HG03457 (cell line): Measurements from ENCODE around the gene SLC22A23.

ENCODE experiments used
- ATAC-seq: cut with Tn5 transposase; IDR thresholded peaks from one replicate; pipeline ENCODE4 v1.9.1; 2021; ENCODE audit warnings: moderate number of reproducible peaks; ENCODE audit not compliant: unreplicated experiment

Gene SLC22A23

DNA sequence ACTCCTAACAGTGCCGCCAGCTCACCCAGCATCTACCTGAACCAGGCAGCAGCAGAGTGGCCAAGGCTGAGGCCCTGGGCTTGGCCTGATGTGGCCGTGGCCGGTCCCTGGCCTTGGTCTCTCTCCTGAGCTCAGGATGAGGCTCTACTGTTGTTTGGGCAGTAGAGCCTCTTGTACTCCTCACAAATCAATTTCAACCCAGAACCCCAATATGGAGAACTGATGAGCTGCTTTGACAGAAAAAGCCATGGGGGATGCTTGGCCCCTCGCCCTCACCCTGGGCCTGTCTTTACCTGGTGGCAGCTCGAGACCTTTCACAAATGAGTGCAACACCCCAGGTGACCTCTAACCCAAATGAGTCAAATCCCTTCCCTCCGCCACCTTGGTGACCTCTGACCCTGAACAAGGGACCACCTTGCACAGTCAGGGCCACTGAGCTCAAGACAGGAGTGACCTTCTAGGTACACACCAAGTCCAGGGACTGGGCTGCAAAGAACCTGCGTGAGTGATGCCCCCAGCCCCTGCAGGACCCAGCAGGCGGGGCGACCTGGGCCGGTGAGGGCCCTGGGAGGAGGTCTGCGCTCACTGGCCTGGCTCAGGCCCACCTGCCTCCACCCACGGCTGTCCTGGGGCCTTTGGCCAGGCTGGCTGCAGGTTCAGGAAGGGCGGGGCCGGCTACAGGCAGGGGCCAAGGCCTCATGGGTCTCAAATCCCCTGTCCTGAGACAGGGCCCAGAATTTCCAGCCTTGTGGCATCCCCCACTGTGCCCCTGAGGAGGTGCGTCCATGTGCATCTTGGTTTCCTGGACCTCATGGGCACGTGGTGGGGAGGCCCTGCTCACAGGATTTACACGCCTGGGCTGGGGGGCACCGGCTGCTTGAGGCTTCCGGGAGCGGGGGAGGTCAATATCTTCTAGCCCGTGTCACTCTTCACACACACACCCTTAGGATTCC lies 167.9 kb downstream of the SLC22A23 start:
- ATAC-seq = no peak

DNA sequence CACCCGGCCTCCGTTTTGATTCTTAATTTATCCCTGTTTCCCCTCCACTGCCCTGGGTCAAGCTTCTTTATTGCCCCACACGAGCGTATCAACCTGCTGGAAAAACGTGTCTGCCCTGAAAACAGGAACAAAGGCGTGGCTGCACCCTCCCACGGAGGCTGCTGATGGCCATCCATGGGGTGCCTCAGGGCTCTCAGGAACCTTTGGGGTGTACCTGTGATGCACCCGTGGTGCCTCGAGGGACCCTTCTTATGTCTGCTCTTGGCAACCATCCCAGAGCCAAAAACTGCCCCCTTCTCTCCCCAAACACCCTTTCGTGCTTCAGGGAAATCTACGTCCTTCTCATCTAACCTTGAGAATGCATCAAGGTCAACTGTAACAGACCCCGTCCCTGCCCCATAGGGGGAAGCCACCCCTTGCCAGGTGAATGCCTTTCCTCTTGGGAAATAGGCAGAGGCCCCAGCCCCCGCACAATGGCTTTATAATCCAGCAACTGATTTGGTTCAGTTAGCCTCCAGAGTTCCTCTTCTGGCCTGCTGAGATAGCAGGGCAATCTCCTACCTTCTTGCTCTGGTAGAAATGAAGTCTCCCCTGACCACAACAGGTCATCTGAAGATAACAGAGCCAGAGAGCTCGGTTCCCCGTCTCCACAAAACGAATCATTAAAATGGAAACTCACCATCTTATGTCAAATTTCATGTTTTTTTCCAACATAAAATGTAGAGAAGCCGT lies 168.7 kb downstream of the SLC22A23 start:
- ATAC-seq = no peak

DNA sequence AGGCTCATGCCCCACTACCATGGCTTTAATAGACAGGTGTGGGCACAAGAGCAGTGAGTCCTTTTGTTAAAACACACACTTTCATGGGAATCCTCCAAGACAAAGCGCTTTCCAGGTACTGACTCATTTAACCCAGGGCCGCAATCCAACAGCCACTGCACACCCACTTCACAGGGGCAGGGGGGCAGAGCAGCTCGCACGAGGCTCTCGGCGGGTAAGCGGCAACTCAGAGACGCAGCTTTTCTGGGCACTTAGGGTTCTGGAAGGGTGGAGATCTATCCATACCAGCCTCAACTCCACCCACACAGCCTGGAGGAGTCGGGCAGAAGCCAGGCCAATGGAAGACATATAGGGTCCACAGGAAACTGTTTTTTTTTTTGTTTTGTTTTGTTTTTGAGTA lies 169.5 kb downstream of the SLC22A23 start:
- no peak for ATAC-seq

DNA sequence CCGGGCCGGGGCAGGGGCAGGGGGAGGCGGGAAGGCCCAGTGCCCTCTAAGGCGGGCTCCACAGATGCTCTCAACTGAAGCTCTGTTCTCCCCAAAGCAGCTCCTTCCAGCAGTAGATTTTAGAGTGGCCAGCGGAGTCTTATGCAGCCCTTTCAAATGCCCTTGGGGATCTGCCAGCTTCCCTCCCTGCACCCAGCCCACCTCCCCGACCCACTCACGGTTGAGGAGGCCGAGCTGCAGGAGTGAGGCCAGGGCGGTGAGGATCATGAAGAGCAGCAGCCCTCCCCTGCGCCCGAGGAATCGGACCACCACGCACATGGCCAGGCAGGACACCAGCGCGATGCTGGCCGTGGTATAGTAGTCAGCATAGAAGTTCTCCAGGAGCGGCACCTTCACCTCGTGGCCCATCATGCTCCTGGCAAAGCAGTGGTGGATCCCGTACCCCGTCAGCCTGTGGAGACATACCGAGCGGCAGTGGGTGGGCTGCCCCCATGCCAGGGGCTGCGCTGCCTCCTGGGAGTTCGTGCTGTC lies 170.1 kb downstream of the SLC22A23 start:
- no peak for ATAC-seq

DNA sequence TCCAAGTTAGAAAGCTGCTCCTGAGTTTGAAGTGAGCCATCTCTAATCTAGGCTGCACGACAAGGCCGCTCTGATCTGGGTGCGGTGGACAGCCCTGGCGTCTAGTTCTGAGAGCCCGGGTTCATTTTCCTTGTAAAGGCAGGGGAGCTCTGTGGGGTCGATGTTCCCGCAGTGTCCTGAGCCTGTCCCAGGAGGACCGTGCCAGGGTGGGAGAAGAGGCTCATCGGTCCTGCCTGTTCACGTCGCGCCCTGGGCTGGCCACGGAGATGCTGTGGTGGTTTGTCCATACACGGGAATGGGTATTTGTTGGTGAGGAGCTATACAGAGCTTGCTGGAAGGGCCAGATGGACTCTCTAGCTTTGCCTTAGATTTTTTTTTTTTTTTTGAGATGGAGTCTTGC lies 171.1 kb downstream of the SLC22A23 start:
- no peak for ATAC-seq

DNA sequence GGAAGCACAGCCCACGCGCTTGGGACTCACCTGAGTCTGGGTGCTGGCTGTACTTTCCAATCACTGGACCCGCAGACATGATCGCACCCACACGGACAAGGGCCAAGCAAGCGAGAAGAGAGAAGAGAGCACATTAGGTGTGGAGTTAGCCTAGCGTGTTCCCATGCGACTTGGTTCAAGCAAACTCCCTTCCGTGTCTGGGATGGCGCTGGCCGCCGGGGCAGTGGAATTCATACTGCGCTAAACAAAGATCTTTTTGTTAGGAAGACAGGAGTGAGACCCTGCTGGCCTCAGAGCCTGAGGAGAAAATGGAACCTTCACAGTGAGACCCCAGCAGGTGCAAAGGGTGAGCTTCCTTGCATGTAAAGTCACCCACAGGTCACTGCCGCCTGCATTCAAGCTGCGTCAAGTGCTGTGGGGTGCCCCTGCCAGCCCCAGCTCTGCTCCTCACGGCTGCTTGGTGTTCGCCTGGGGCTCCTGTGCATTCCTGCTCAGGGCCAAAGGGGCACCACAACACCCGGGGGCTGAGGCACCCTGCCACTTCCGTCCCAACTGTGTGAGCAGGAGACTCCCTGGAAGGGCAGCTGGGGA lies 171.7 kb downstream of the SLC22A23 start:
- no peak for ATAC-seq

DNA sequence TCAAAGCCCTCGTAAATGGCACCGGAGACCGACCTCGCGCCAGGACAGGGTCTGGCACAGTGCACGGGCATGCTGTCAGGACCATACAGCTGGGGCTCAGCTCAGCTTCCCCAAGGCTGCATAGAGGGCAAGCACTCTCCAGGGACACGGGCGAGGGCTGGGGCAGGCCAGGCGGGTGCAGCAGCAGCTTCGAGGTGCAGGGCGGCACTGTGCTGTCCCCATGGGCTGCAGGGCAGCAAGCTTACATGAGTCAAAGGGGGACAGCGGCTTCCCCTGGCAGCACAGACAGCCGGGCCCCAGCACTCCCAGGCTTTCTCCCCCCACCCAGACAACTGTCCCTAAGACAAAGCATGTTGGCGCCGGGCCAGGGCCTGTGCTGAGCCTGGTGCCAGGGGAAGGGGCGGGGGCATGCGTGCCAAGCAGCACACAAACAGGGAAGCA lies 172.4 kb downstream of the SLC22A23 start:
- ATAC-seq = no peak

DNA sequence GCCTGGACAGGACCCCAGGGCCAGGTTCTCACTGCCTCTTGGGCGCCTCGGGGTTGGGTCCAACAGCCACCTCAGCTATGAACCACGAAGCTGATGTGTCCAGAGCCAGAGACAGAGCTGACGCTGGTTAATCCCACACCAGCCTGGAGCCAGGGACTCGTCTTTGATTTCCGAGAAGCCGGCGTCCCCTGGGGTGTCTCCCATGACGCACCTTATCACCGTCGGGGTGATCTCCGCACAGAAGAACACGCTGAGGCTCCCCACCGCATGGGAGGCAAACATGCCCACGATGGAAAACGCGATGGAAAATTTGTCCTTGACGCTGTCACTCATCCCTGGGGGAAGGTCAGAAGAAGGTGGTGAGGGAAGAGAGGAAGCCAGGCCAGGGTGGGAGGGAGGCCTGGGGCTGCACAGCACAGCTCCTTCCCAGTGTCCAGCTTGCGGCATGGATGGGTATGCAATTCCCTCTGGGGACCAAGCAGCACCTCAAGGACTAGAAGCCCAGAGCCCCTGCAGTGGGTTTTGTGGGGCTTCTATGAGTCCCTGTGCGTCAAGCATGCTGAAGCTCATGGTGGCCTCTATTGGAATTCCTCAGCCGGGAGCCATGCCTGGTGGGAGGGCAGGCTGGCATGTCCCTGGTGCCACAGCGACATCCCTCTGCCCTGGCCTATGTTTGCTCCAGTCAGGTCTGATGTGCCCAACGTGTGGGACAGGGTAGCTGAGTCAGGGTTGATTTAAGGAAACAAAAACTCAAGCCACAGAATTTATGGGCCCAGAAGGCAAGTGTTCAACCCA lies 173.0 kb downstream of the SLC22A23 start:
- ATAC-seq = no peak

DNA sequence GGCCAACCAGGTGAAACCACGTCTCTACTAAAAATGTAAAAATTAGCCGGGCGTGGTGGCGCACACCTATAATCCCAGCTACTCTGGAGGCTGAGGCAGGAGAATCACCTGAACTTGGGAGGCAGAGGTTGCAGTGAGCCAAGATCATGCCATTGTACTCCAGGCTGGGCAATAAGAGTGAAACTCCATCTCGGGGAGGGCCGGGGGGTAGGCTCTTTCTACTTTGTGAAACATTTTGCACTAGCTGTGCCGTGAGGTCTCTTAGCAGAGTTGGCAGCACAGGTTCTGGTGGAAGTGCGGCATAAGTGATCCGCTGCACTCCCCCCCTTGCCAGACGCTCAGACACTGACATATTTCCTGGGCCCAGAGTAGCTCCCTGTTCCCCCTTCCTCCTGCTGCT lies 173.6 kb downstream of the SLC22A23 start:
- ATAC-seq = no peak

DNA sequence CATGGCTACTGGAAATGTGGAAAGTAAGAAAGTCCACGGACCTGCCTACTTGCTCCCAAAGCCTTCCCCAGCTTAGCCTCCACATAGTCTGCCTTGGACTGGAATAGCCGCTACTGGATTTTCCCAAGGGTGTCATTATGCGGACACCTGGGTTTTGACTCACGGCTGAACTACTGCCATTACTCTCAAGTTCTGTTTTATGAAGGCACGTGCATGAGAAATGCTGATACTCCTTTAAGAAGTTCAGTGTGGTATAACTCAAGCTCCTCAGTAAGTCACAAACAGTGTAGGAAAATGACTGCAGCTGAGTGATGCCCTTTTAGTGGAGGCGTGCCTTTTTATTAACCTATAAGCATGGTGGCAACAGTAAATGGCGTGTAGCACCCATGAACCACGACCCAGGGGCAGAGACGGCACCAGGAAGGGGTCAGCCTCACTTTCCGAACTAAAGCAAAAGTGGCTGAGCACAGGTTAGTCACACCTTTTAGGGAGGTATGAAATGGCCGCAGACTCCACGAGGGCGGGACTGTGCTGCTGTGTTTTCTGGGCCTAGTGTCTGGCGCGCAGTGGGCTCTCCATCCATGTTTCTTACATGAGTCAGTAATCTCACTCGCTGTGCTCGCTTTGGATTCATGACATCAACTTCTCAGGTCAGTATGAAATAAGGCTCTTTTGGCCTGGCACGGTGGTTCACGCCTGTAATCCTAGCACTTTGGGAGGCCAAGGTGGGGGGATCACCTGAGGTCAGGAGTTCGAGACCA lies 174.2 kb downstream of the SLC22A23 start:
- ATAC-seq = no peak

DNA sequence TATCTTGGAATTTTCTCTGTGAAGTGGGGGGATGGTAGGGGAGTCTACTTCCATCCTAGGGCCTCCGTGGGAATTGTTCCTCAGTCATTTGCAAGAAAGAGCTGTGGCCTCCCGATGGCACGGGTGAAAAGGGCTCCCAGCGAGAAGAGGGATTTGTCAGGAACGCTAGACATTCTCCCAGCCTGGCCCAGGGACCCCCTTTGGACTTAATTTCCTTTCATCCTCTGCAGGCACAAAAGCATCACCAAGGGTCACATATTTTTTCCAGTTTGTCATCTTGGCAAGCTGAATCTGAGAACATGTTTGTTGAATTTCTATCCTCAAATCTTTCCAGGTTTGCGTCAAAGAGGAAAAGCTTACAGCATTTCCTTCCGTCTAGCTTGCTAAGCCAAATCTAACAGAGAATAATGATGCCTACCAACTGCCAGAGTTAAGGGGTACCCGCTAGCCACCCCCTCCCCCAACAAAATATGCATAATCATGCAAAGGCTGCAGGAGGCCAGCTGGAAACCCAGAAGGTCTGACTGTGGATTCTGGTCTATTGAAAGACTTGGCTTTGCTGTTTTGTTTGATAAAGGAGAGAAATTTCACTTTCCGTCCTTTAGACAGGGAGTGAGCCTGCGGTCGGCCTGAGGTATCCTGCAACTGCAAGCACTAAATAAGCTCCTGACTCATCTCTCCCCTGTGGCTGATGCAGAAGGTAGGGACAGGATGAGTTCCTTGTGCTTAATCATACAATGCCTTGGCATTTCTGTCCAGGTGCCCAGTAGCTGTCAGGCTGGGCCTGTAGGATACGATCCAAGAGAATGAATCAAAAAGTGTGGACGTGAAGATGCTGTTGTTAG lies 175.0 kb downstream of the SLC22A23 start:
- ATAC-seq = no peak

DNA sequence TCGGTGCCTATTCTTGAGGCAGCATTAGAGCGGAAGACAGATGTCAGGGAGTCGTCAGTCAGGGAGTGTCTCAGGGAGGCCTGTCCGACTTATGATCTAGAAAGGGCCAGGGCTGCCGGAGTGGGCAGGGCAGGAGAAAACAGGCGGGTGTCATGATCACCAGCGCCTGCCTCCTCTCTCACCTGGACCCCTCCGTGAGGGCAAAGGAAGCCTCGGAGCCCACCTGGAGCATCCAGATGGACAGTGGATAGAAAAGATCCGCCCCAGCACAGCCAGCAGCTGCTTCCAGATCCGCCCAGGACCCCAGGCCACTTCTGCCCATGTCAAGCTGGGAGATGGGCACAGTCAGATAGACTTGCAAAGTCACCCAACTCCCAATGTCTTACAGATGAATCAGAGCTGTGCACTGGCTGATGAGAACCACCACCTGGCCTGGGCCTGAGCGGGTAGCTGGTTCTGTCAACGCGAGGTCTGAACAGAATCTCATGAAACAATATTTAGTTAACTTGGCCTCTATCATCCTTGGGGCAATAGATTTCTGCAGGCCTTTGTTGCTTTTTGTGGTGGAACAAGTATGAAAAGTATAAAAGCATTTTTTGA lies 175.9 kb downstream of the SLC22A23 start:
- no peak for ATAC-seq

DNA sequence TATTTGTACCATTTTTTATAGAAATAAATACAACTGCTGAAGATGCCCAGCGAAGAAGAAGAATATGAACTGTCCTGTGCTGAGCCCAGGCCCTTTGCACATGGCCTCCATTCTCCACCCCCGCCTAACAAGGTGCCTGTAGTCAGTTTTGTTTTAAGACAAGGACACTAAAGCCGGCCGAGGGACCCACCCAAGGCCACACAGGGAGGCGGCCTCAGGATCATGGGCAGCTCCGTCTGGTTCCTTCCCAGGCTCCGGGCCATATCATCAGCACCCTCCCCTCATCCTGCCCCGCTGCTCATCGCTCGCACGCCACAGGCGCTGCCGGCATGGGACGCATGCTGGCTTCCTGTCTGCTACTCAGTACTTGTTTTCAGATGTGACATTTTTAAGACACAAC lies 176.8 kb downstream of the SLC22A23 start:
- ATAC-seq = no peak

DNA sequence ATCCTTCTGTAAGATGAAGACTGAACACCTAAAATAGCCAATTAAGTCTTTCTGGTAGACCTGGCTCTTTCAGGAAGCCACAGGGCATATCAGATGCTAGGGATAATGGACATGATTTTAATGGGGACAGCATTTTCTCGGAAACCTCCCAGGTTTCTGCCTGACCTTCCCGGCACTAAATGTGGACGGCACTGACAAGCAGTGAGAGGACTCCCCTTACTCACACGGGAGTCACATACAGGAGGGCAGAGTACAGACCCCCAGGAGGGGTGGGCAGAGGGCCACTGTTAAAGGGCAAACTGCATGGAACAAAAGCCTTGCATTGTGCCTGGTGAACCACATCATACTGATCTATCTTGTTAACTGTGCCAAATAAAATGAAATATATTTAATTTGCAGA lies 178.2 kb downstream of the SLC22A23 start:
- ATAC-seq = no peak

DNA sequence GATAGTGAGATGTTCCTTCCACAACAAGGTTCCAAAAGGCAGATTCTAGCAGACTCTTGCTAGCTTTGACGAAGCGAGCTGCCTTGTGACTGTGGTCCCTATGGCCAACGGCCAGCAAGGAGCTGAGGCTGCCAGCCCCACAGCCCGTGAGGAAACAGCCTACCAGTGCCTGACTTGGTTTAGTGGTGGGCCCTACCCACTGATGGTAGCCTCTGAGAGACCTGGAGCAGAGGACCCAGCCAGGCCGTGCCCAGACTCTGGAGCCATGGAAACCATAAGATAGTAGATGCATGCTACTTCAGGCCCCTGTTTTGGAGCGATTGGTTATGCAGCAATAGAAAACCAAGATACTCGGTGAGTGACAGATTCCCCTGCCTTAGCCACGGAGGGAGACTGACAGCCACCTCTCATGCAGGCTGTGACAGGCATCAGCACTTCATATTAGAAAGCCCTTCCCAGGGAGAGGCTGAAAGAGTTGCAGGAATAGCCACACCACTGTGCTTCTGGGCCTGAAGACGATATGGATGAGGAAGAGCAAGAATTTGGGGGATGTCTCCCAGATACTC lies 178.9 kb downstream of the SLC22A23 start:
- no peak for ATAC-seq

DNA sequence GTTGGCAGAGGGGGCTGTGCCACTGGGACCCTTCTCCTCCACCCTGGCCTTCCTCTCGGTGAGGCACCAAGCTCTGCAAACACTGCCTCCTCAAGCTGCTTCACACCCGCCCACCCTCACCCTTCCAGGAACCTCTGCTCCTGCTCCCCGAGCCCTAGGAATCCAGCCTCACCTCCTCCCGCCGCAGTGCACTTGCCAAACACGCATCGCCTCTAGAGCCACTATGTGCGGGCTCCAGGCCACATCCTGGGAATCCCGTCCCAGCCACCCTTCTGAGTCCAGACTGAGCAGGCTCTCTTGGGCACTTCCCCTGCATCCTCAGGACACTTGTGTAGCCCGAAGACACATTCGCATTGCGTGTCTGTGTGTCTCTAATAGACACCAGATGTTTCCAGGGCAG lies 179.6 kb downstream of the SLC22A23 start:
- ATAC-seq = no peak

DNA sequence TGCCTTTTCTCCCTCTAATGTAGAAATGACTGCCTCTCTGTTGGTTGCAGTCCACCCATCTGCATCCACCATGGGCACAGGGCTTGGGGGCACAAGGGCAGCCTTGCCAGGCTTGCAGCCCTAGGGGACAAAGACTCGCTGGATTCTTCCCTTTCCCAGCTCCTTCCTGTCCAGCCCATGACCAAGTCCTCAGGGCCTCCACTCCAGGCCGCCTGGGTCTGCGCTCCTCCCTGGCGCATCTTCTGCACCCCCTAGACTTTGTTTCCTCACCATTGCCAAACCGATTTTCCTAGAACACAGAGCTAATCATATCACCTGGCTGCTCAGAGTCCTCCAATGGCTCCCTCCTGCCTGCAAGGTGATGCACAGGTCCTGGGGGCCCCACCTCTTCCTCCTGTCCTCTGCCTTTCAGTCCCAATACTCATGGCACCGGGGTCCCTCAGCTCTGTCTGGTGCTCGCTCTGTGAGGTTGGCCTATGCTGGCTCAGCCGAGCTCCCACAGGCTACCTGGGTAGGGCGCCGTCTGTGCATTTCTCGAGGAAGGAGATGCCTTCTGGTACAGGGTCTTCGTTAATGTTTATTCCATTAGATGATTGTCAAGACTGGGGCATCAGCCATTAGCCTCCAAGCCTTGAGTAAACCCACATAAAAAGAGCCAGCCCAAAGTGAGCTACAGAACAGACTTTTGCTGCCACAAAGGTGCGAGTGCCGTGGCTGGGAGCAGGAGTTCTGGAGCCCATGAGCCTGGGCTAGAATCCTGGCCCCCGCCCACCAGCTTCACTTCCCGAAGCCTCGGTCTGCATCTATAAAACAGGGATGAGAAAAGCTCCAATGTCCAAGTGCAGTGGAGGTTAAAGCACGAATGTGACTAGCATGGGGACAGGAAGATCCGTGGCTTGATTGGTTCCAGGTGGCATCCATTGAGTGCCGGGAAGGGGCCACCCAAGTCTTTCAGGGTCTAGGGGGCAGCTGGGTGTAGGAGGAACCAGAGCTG lies 180.4 kb downstream of the SLC22A23 start:
- no peak for ATAC-seq
